Nephron progenitor cell (in vitro differentiated cells): Measurements from ENCODE around the gene PLCL2.

Source experiments
- DNase-seq: peaks from one replicate; pipeline ENCODE4 v3.0.0; 2021
- H3K27ac Mint-ChIP-seq: 2 replicates; pipeline ENCODE4 v1.8.0; 2021; ENCODE audit warnings: mild to moderate bottlenecking, moderate library complexity, mixed read lengths
- H3K27me3 Mint-ChIP-seq: 2 replicates; pipeline ENCODE4 v1.8.0; 2021; ENCODE audit warnings: mild to moderate bottlenecking, low read depth, mixed read lengths; ENCODE audit not compliant: poor library complexity
- H3K36me3 Mint-ChIP-seq: 2 replicates; pipeline ENCODE4 v1.8.0; 2021; ENCODE audit warnings: low read depth, mixed read lengths
- H3K4me1 Mint-ChIP-seq: 2 replicates; pipeline ENCODE4 v1.8.0; 2021; ENCODE audit warnings: mixed read lengths
- H3K4me3 Mint-ChIP-seq: 2 replicates; pipeline ENCODE4 v1.8.0; 2021; ENCODE audit warnings: mild to moderate bottlenecking, moderate library complexity, mixed read lengths
- H3K9me3 Mint-ChIP-seq: 2 replicates; pipeline ENCODE4 v1.8.0; 2021; ENCODE audit warnings: mild to moderate bottlenecking, moderate library complexity, mixed read lengths
- CTCF ChIP-seq: fragments of 200-600 bp; sonication (generic); IDR thresholded peaks from 2 replicates; pipeline ENCODE4 v1.5.0; 2021; ENCODE audit warnings: antibody characterized with exemption

The PLCL2 gene

GRCh38 chr3:17076940-17077605 is 192.3 kb downstream of the PLCL2 start:
- H3K27ac Mint-ChIP-seq, result no peak overlapping the region
- TF ChIP-seq CTCF, result no peak
- no peak for DNase-seq

GRCh38 chr3:17077606-17078005 is 192.9 kb downstream of the PLCL2 start:
- Mint-ChIP-seq H3K9me3 (peaks cover 16% of the 10 kb centered on the region), H3K27me3 (no peaks in the 10 kb centered on the region), H3K27ac (peak overlapping the region; percentile 86), H3K4me1 (peaks cover 21% of the 10 kb centered on the region), H3K4me3 (no peak overlapping the region), H3K36me3 (peaks cover 17% of the 10 kb centered on the region)
- no peak for TF ChIP-seq CTCF
- no peak for DNase-seq

More at GRCh38 chr3:17076940-17077605, 192.3 kb downstream of the PLCL2 start:
- Mint-ChIP-seq H3K27me3 (no peaks in the 10 kb centered on the region), H3K4me3 (no peak overlapping the region), H3K36me3 (peaks cover 17% of the 10 kb centered on the region), H3K9me3 (peaks cover 16% of the 10 kb centered on the region), H3K4me1 (peaks cover 21% of the 10 kb centered on the region)

- Mint-ChIP-seq H3K36me3 (peaks cover 27% of the 10 kb centered on the region), H3K9me3 (peaks cover 22% of the 10 kb centered on the region), H3K4me1 (peaks cover 21% of the 10 kb centered on the region), H3K27ac (no peak overlapping the region), H3K27me3 (no peaks in the 10 kb centered on the region), H3K4me3 (no peak overlapping the region)
- DNase-seq, result no peak
- TF ChIP-seq CTCF, result no peak
Measured at GRCh38 chr3:17078926-17079465, 194.2 kb downstream of the PLCL2 start.

GRCh38 chr3:17079933-17080332 is 195.2 kb downstream of the PLCL2 start:
- Mint-ChIP-seq H3K27ac (no peak overlapping the region), H3K36me3 (peaks cover 37% of the 10 kb centered on the region), H3K9me3 (peaks cover 31% of the 10 kb centered on the region), H3K4me1 (peaks cover 21% of the 10 kb centered on the region), H3K4me3 (no peak overlapping the region), H3K27me3 (no peaks in the 10 kb centered on the region)
- DNase-seq, result no peak
- TF ChIP-seq CTCF, result no peak

- H3K4me1 Mint-ChIP-seq, result peaks cover 21% of the 10 kb centered on the region
- no peaks in the 10 kb centered on the region for H3K27me3 Mint-ChIP-seq
- H3K4me3 Mint-ChIP-seq, result no peak overlapping the region
- TF ChIP-seq CTCF, result no peak
- H3K27ac Mint-ChIP-seq, result peak overlapping the region; percentile 45
- no peak for DNase-seq
- H3K36me3 Mint-ChIP-seq, result peaks cover 40% of the 10 kb centered on the region
- peaks cover 35% of the 10 kb centered on the region for H3K9me3 Mint-ChIP-seq
Measured at GRCh38 chr3:17081520-17081919, 196.8 kb downstream of the PLCL2 start.

GRCh38 chr3:17087509-17087908 is 202.8 kb downstream of the PLCL2 start:
- DNase-seq, result no peak
- Mint-ChIP-seq H3K36me3 (peaks cover 37% of the 10 kb centered on the region), H3K4me3 (no peak overlapping the region), H3K4me1 (no peaks in the 10 kb centered on the region), H3K27me3 (no peaks in the 10 kb centered on the region), H3K27ac (no peak overlapping the region), H3K9me3 (peaks cover 29% of the 10 kb centered on the region)
- no peak for TF ChIP-seq CTCF
